ENCODE measurements around the gene RASL10B.

DNA sequence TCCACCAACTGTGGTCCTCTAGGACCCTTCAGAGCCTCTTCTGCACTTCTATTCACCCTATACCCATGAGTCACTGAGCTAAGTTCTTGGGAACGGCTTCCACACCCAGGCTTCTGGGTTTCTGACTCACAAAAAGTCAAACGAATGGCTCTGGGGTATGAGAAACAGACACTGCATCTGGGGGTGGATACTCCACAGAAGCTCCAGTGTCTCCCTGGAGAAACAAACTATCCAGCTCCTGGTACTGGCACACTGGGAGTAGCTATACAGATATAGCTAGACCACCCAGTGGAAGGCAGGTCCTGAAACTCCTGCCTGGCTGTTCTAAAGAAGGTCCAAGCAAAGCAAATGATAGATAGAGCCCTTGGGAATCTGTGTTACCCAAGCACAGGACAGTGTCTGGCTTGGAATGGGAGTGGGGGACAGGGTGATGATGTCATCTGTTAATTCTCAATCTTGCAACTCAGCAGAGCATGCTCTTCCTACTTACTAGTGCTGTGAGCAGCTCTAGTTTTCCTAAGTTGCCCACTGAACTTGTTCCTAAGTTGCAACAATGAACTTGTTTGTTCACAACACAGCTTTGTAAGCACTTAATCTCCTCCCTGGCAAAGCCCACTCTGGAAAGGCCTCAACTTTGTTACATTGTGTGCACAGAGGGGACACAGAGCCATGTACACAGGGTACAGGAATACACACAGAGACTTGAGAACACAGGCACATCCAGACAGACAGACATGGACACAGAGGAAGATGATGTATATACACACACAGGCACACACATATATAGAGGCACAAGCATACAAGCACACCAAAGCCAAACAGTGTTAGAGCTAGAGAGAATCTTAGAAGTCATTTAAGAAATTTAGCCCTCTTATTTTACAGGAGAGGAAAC is 57.3 kb downstream of the RASL10B start:
- TF ChIP-seq, protein P1, sequence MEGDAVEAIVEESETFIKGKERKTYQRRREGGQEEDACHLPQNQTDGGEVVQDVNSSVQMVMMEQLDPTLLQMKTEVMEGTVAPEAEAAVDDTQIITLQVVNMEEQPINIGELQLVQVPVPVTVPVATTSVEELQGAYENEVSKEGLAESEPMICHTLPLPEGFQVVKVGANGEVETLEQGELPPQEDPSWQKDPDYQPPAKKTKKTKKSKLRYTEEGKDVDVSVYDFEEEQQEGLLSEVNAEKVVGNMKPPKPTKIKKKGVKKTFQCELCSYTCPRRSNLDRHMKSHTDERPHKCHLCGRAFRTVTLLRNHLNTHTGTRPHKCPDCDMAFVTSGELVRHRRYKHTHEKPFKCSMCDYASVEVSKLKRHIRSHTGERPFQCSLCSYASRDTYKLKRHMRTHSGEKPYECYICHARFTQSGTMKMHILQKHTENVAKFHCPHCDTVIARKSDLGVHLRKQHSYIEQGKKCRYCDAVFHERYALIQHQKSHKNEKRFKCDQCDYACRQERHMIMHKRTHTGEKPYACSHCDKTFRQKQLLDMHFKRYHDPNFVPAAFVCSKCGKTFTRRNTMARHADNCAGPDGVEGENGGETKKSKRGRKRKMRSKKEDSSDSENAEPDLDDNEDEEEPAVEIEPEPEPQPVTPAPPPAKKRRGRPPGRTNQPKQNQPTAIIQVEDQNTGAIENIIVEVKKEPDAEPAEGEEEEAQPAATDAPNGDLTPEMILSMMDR (IDR thresholded peaks at IDR 0.05): no peak
- TF ChIP-seq POLR2A (IDR thresholded peaks at IDR 0.05; ENCODE audit: low read depth) (no peak), POLR2AphosphoS5 (IDR thresholded peaks at IDR 0.05) (peak in 1 of 2 donors; percentile 35), EP300 (IDR thresholded peaks at IDR 0.05) (no peak)
